GM23338 (cell line): Measurements from ENCODE around the gene F9. TPM values are rescaled to one million over a fixed set of nuclear protein-coding genes. Genes with fewer than 3 reads are reported as not detected.

Experiments used
- ATAC-seq: fragments of 200-7000 bp; cut with Tn5 transposase; 3 replicates; pipeline ENCODE4 v1.9.1; 2020
- DNase-seq: peaks from one replicate; pipeline ENCODE4 v3.0.0-alpha.2; 2015; ENCODE audit warnings: low spot score
- H2AFZ ChIP-seq: fragments of 200-600 bp; sonication (generic); 2 replicates; pipeline ENCODE4 v1.8.0; 2016; ENCODE audit warnings: antibody characterized with exemption, mild to moderate bottlenecking, moderate library complexity
- H3F3A ChIP-seq: fragments of 200-600 bp; sonication (generic); replicated peaks from 2 replicates; pipeline ENCODE4 v1.8.0; 2017; ENCODE audit warnings: antibody characterized with exemption, mixed run types, low read depth
- H3K27ac ChIP-seq: fragments of 200-600 bp; sonication (generic); 2 replicates; pipeline ENCODE4 v1.6.1; 2016; ENCODE audit warnings: low read depth
- H3K27me3 ChIP-seq: fragments of 200-600 bp; sonication (generic); 2 replicates; pipeline ENCODE4 v1.8.0; 2016; ENCODE audit warnings: mild to moderate bottlenecking, mixed run types, moderate library complexity; ENCODE audit not compliant: insufficient read depth
- H3K36me3 ChIP-seq: fragments of 200-600 bp; sonication (generic); 2 replicates; pipeline ENCODE4 v1.8.0; 2016; ENCODE audit warnings: mild to moderate bottlenecking; ENCODE audit not compliant: insufficient read depth
- H3K4me1 ChIP-seq: fragments of 200-600 bp; sonication (generic); 2 replicates; pipeline ENCODE4 v1.8.0; 2016; ENCODE audit warnings: mild to moderate bottlenecking, moderate library complexity; ENCODE audit not compliant: insufficient read depth
- H3K4me2 ChIP-seq: fragments of 200-600 bp; sonication (generic); 2 replicates; pipeline ENCODE4 v1.7.1; 2017; ENCODE audit warnings: mixed run types
- H3K4me3 ChIP-seq: fragments of 200-600 bp; sonication (generic); 2 replicates; pipeline ENCODE4 v1.6.1; 2016; ENCODE audit warnings: mixed run types
- H3K79me2 ChIP-seq: fragments of 200-600 bp; sonication (generic); replicated peaks from 2 replicates; pipeline ENCODE4 v1.8.0; 2017; ENCODE audit warnings: mild to moderate bottlenecking; ENCODE audit not compliant: insufficient read depth
- H3K9me2 ChIP-seq: fragments of 200-600 bp; sonication (generic); 2 replicates; pipeline ENCODE4 v1.8.0; 2017; ENCODE audit not compliant: insufficient read depth
- H4K20me1 ChIP-seq: fragments of 200-600 bp; sonication (generic); replicated peaks from 2 replicates; pipeline ENCODE4 v1.8.0; 2017; ENCODE audit warnings: mild to moderate bottlenecking; ENCODE audit not compliant: insufficient read depth
- H3K27ac Mint-ChIP-seq: 2 replicates; pipeline ENCODE4 v1.8.0; 2020; ENCODE audit warnings: inconsistent platforms, mild to moderate bottlenecking, moderate library complexity, mixed read lengths
- H3K27me3 Mint-ChIP-seq: 3 replicates; pipeline ENCODE4 v1.8.0; 2022; ENCODE audit warnings: low read depth, mild to moderate bottlenecking, moderate library complexity, mixed read lengths, inconsistent platforms; ENCODE audit not compliant: insufficient read depth, poor library complexity
- H3K36me3 Mint-ChIP-seq: 3 replicates; pipeline ENCODE4 v1.8.0; 2021; ENCODE audit warnings: low read depth, mild to moderate bottlenecking, inconsistent platforms, moderate library complexity, mixed read lengths
- H3K4me1 Mint-ChIP-seq: 3 replicates; pipeline ENCODE4 v1.8.0; 2020; ENCODE audit warnings: mild to moderate bottlenecking, inconsistent platforms, mixed read lengths
- H3K4me3 Mint-ChIP-seq: 3 replicates; pipeline ENCODE4 v1.8.0; 2021; ENCODE audit warnings: moderate library complexity, mild to moderate bottlenecking, inconsistent platforms, mixed read lengths
- H3K9me3 Mint-ChIP-seq: 3 replicates; pipeline ENCODE4 v1.8.0; 2020; ENCODE audit warnings: moderate library complexity, mild to moderate bottlenecking, inconsistent platforms, mixed read lengths
- CREB1 ChIP-seq: fragments of 250-450 bp; sonication (Bioruptor Pico); IDR thresholded peaks from 2 replicates; pipeline ENCODE4 v1.5.0; 2020; ENCODE audit warnings: low read depth, mild to moderate bottlenecking, moderate library complexity
- EZH2 ChIP-seq: fragments of 200-600 bp; sonication (generic); IDR thresholded peaks from one replicate; pipeline ENCODE4 v1.8.0; 2017; ENCODE audit warnings: antibody characterized with exemption, mild to moderate bottlenecking, low read depth; ENCODE audit not compliant: unreplicated experiment
- EZH2phosphoT487 ChIP-seq: fragments of 200-600 bp; sonication (generic); IDR thresholded peaks from one replicate; pipeline ENCODE4 v1.8.1; 2018; ENCODE audit warnings: antibody characterized with exemption; ENCODE audit not compliant: unreplicated experiment
- JUNB ChIP-seq: IDR thresholded peaks from one replicate; pipeline ENCODE4 v1.6.1; 2016; ENCODE audit warnings: antibody characterized with exemption; ENCODE audit not compliant: unreplicated experiment
- NANOG ChIP-seq: IDR thresholded peaks from 2 replicates; pipeline ENCODE4 v1.6.1; 2016; ENCODE audit warnings: antibody characterized with exemption, borderline replicate concordance
- POLR2AphosphoS5 ChIP-seq: IDR thresholded peaks from 2 replicates; pipeline ENCODE4 v1.6.1; 2016; ENCODE audit warnings: antibody characterized with exemption, low read depth
- STAT1 ChIP-seq: IDR thresholded peaks from one replicate; pipeline ENCODE4 v1.6.1; 2016; ENCODE audit warnings: antibody characterized with exemption; ENCODE audit not compliant: unreplicated experiment
- ZNF114 ChIP-seq: fragments of 250-450 bp; sonication (Bioruptor Pico); IDR thresholded peaks from 2 replicates; pipeline ENCODE4 v1.5.0; 2020; ENCODE audit warnings: mild to moderate bottlenecking, moderate library complexity
- ZNF331 ChIP-seq: fragments of 250-450 bp; sonication (Bioruptor Pico); IDR thresholded peaks from 2 replicates; pipeline ENCODE4 v1.5.0; 2020; ENCODE audit warnings: low read depth, mild to moderate bottlenecking, moderate library complexity
- polyA plus RNA-seq: library from polyadenylated mRNA; unstranded; fragments of >200 nt; fragmentation: Nextera tagmentation; extraction: Ambion mirVana; gene quantifications from 2 replicates; pipeline ENCODE4 v1.2.1, GENCODE V29; 2016
- total RNA-seq: library from RNA; depleted of rRNA; stranded (reverse); fragments of >200 nt; shearing (Covaris generic); gene quantifications from 2 replicates; pipeline ENCODE4 v1.2.3, GENCODE V29; 2014
- TF ChIP-seq, protein P1 (sequence below): IDR thresholded peaks from one replicate; pipeline ENCODE4 v1.6.1; 2018; ENCODE audit warnings: antibody characterized with exemption; ENCODE audit not compliant: unreplicated experiment
- TF ChIP-seq, protein P2 (sequence below), 2 experiments: fragments of 200-600 bp in 1 of 2; sonication (generic) in 1 of 2; conservative IDR thresholded peaks; 2 replicates each; pipeline versions ENCODE4 v1.5.1 to v1.6.1; 2016 to 2017; ENCODE audit warnings: antibody characterized with exemption in 2 of 2, low read depth in 2 of 2, mild to moderate bottlenecking in 2 of 2, moderate library complexity in 1 of 2
- TF ChIP-seq, protein P3 (sequence below): IDR thresholded peaks from 2 replicates; pipeline ENCODE4 v1.6.1; 2016; ENCODE audit warnings: antibody characterized with exemption
- TF ChIP-seq, protein P4 (sequence below): fragments of 250-450 bp; sonication (Bioruptor Pico); IDR thresholded peaks from 2 replicates; pipeline ENCODE4 v1.5.0; 2020; ENCODE audit warnings: mild to moderate bottlenecking, moderate library complexity

The F9 gene
- total and polyA plus RNA-seq, 2 experiments from 2014 or later: not detected

DNA sequence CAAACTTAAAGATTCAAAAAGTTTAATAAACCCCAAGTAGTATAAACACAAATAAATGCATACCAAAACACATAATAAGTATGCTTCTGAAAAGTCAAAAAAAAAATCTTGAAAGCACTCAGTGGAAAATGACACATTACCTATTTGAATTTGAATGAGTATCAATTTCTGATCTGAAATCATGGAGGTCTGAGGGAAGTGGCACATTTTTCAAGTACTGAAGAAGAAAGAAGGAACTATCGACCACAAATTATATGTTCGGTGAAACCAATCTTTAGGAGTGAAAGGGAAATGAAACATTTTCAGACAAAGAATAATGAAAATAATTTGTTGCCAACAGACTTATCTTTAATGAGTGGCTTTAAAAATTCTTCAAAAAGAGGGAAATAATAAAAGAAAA, 12.1 kb upstream of the F9 start:
- no peak for TF ChIP-seq ZNF331 (CRISPR knock-in tag)
- TF ChIP-seq, protein P1, sequence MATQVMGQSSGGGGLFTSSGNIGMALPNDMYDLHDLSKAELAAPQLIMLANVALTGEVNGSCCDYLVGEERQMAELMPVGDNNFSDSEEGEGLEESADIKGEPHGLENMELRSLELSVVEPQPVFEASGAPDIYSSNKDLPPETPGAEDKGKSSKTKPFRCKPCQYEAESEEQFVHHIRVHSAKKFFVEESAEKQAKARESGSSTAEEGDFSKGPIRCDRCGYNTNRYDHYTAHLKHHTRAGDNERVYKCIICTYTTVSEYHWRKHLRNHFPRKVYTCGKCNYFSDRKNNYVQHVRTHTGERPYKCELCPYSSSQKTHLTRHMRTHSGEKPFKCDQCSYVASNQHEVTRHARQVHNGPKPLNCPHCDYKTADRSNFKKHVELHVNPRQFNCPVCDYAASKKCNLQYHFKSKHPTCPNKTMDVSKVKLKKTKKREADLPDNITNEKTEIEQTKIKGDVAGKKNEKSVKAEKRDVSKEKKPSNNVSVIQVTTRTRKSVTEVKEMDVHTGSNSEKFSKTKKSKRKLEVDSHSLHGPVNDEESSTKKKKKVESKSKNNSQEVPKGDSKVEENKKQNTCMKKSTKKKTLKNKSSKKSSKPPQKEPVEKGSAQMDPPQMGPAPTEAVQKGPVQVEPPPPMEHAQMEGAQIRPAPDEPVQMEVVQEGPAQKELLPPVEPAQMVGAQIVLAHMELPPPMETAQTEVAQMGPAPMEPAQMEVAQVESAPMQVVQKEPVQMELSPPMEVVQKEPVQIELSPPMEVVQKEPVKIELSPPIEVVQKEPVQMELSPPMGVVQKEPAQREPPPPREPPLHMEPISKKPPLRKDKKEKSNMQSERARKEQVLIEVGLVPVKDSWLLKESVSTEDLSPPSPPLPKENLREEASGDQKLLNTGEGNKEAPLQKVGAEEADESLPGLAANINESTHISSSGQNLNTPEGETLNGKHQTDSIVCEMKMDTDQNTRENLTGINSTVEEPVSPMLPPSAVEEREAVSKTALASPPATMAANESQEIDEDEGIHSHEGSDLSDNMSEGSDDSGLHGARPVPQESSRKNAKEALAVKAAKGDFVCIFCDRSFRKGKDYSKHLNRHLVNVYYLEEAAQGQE: no peak
- TF ChIP-seq, protein P2, sequence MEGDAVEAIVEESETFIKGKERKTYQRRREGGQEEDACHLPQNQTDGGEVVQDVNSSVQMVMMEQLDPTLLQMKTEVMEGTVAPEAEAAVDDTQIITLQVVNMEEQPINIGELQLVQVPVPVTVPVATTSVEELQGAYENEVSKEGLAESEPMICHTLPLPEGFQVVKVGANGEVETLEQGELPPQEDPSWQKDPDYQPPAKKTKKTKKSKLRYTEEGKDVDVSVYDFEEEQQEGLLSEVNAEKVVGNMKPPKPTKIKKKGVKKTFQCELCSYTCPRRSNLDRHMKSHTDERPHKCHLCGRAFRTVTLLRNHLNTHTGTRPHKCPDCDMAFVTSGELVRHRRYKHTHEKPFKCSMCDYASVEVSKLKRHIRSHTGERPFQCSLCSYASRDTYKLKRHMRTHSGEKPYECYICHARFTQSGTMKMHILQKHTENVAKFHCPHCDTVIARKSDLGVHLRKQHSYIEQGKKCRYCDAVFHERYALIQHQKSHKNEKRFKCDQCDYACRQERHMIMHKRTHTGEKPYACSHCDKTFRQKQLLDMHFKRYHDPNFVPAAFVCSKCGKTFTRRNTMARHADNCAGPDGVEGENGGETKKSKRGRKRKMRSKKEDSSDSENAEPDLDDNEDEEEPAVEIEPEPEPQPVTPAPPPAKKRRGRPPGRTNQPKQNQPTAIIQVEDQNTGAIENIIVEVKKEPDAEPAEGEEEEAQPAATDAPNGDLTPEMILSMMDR (conservative IDR thresholded peaks at IDR 0.05; ENCODE audit: low read depth in 2 of 2): no peak
- no peak for TF ChIP-seq ZNF114 (CRISPR knock-in tag)
- TF ChIP-seq, protein P3, sequence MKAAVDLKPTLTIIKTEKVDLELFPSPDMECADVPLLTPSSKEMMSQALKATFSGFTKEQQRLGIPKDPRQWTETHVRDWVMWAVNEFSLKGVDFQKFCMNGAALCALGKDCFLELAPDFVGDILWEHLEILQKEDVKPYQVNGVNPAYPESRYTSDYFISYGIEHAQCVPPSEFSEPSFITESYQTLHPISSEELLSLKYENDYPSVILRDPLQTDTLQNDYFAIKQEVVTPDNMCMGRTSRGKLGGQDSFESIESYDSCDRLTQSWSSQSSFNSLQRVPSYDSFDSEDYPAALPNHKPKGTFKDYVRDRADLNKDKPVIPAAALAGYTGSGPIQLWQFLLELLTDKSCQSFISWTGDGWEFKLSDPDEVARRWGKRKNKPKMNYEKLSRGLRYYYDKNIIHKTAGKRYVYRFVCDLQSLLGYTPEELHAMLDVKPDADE: no peak
- TF ChIP-seq STAT1: no peak
- no peak for TF ChIP-seq JUNB
- no peak for TF ChIP-seq CREB1 (CRISPR knock-in tag)
- TF ChIP-seq EZH2: no peak
- TF ChIP-seq NANOG: no peak
- TF ChIP-seq, protein P4, sequence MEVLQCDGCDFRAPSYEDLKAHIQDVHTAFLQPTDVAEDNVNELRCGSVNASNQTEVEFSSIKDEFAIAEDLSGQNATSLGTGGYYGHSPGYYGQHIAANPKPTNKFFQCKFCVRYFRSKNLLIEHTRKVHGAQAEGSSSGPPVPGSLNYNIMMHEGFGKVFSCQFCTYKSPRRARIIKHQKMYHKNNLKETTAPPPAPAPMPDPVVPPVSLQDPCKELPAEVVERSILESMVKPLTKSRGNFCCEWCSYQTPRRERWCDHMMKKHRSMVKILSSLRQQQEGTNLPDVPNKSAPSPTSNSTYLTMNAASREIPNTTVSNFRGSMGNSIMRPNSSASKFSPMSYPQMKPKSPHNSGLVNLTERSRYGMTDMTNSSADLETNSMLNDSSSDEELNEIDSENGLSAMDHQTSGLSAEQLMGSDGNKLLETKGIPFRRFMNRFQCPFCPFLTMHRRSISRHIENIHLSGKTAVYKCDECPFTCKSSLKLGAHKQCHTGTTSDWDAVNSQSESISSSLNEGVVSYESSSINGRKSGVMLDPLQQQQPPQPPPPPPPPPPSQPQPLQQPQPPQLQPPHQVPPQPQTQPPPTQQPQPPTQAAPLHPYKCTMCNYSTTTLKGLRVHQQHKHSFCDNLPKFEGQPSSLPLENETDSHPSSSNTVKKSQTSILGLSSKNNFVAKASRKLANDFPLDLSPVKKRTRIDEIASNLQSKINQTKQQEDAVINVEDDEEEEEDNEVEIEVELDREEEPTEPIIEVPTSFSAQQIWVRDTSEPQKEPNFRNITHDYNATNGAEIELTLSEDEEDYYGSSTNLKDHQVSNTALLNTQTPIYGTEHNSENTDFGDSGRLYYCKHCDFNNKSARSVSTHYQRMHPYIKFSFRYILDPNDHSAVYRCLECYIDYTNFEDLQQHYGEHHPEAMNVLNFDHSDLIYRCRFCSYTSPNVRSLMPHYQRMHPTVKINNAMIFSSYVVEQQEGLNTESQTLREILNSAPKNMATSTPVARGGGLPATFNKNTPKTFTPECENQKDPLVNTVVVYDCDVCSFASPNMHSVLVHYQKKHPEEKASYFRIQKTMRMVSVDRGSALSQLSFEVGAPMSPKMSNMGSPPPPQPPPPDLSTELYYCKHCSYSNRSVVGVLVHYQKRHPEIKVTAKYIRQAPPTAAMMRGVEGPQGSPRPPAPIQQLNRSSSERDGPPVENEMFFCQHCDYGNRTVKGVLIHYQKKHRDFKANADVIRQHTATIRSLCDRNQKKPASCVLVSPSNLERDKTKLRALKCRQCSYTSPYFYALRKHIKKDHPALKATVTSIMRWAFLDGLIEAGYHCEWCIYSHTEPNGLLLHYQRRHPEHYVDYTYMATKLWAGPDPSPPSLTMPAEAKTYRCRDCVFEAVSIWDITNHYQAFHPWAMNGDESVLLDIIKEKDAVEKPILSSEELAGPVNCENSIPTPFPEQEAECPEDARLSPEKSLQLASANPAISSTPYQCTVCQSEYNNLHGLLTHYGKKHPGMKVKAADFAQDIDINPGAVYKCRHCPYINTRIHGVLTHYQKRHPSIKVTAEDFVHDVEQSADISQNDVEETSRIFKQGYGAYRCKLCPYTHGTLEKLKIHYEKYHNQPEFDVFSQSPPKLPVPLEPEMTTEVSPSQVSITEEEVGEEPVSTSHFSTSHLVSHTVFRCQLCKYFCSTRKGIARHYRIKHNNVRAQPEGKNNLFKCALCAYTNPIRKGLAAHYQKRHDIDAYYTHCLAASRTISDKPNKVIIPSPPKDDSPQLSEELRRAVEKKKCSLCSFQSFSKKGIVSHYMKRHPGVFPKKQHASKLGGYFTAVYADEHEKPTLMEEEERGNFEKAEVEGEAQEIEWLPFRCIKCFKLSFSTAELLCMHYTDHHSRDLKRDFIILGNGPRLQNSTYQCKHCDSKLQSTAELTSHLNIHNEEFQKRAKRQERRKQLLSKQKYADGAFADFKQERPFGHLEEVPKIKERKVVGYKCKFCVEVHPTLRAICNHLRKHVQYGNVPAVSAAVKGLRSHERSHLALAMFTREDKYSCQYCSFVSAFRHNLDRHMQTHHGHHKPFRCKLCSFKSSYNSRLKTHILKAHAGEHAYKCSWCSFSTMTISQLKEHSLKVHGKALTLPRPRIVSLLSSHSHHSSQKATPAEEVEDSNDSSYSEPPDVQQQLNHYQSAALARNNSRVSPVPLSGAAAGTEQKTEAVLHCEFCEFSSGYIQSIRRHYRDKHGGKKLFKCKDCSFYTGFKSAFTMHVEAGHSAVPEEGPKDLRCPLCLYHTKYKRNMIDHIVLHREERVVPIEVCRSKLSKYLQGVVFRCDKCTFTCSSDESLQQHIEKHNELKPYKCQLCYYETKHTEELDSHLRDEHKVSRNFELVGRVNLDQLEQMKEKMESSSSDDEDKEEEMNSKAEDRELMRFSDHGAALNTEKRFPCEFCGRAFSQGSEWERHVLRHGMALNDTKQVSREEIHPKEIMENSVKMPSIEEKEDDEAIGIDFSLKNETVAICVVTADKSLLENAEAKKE (CRISPR knock-in tag): no peak
- TF ChIP-seq POLR2AphosphoS5: no peak
- no peak for TF ChIP-seq EZH2phosphoT487
- Mint-ChIP-seq H3K27me3 (no peaks in the 10 kb centered on the region), H3K9me3 (peaks cover 9% of the 10 kb centered on the region; the same call in 2 of the 3 replicates), H3K36me3 (peaks cover 2% of the 10 kb centered on the region; the same call in 1 of the 3 replicates), H3K27ac (no peak overlapping the region), H3K4me3 (no peak overlapping the region), H3K4me1 (no peaks in the 10 kb centered on the region)
- Histone ChIP-seq H3K4me1 (no peaks in the 10 kb centered on the region), H3K36me3 (no peaks in the 10 kb centered on the region), H3K79me2 (no peaks in the 10 kb centered on the region), H3K4me2 (no peak overlapping the region), H3K4me3 (no peak overlapping the region), H3K27ac (no peak overlapping the region), H3K27me3 (no peaks in the 10 kb centered on the region), H3F3A (no peaks in the 10 kb centered on the region), H4K20me1 (no peaks in the 10 kb centered on the region), H3K9me2 (no peaks in the 10 kb centered on the region), H2AFZ (no peak overlapping the region)
- no peak for ATAC-seq
- DNase-seq: no peak
